IMR-90 (cell line): Measurements from ENCODE around the gene TTC3. TPM values are rescaled to one million over a fixed set of nuclear protein-coding genes. Genes with fewer than 3 reads are reported as not detected.

Experiments used
- ATAC-seq: fragments of 200-7000 bp; cut with Tn5 transposase; 2 replicates; pipeline ENCODE4 v1.9.1; 2020; ENCODE audit warnings: low read depth, mild to moderate bottlenecking, moderate library complexity
- BruUV-seq: library from RNA; stranded (reverse); fragments of 400-500 nt; replicated peaks from 2 replicates; lab custom pipeline; 2021; lab: Mats Ljungman, UMichigan
- CTCF ChIA-PET: fragments of 300-600 bp; formaldehyde crosslinking; extraction: SDS; loops from one replicate; lab custom pipeline; 2021; ENCODE audit warnings: antibody characterized with exemption; lab: Yijun Ruan, JAX
- POLR2A ChIA-PET: fragments of 300-600 bp; sonication (Branson Sonifier 250); formaldehyde crosslinking; loops from one replicate; lab custom pipeline; 2022; ENCODE audit warnings: antibody characterized with exemption; ENCODE audit not compliant: unreplicated experiment; lab: Charles Lee
- DNase-seq: peaks from one replicate; pipeline ENCODE4 v3.0.0; 2013
- H2AFZ ChIP-seq: replicated peaks from 2 replicates; pipeline ENCODE3; 2013; ENCODE audit warnings: low read length, mild to moderate bottlenecking; ENCODE audit not compliant: poor library complexity
- H2AK5ac ChIP-seq: 2 replicates; pipeline ENCODE4 v1.6.1; 2013; ENCODE audit warnings: low read depth, low read length, inconsistent platforms
- H2AK9ac ChIP-seq: replicated peaks from 2 replicates; pipeline ENCODE3; 2013; ENCODE audit warnings: mild to moderate bottlenecking, low read depth, low read length, moderate library complexity; ENCODE audit not compliant: poor library complexity
- H2BK120ac ChIP-seq: 2 replicates; pipeline ENCODE4 v1.6.1; 2013; ENCODE audit warnings: low read depth, low read length, inconsistent platforms
- H2BK15ac ChIP-seq: 3 replicates; pipeline ENCODE4 v1.6.1; 2013; ENCODE audit warnings: low read depth, low read length, inconsistent platforms
- H2BK20ac ChIP-seq: 2 replicates; pipeline ENCODE4 v1.6.1; 2013; ENCODE audit warnings: low read depth, mild to moderate bottlenecking, inconsistent platforms, low read length, moderate library complexity
- H2BK5ac ChIP-seq: 2 replicates; pipeline ENCODE4 v1.6.1; 2013; ENCODE audit warnings: mild to moderate bottlenecking, low read depth, low read length, inconsistent platforms; ENCODE audit not compliant: poor library complexity, severe bottlenecking
- H3K14ac ChIP-seq: replicated peaks from 2 replicates; pipeline ENCODE4 v1.6.1; 2013; ENCODE audit warnings: low read depth, low read length, inconsistent platforms
- H3K18ac ChIP-seq: 2 replicates; pipeline ENCODE4 v1.6.1; 2013; ENCODE audit warnings: low read depth, low read length, control low read depth
- H3K23ac ChIP-seq: 2 replicates; pipeline ENCODE4 v1.6.1; 2013; ENCODE audit warnings: low read depth, low read length, inconsistent platforms
- H3K27ac ChIP-seq: 2 replicates; pipeline ENCODE4 v1.5.1; 2013; ENCODE audit warnings: mild to moderate bottlenecking, control low read depth, low read length; ENCODE audit not compliant: insufficient read depth
- H3K27me3 ChIP-seq: 2 replicates; pipeline ENCODE4 v1.6.1; 2013; ENCODE audit warnings: low read length; ENCODE audit not compliant: control insufficient read depth, insufficient read depth
- H3K36me3 ChIP-seq: 2 replicates; pipeline ENCODE4 v1.6.1; 2013; ENCODE audit warnings: low read length, mixed read lengths; ENCODE audit not compliant: control insufficient read depth, insufficient read depth
- H3K4ac ChIP-seq: 2 replicates; pipeline ENCODE4 v1.6.1; 2013; ENCODE audit warnings: low read depth, low read length, inconsistent platforms
- H3K4me1 ChIP-seq: 2 replicates; pipeline ENCODE4 v1.6.1; 2013; ENCODE audit warnings: low read length, mixed read lengths; ENCODE audit not compliant: control insufficient read depth, insufficient read depth
- H3K4me2 ChIP-seq: 2 replicates; pipeline ENCODE4 v1.6.1; 2013; ENCODE audit warnings: low read depth, mild to moderate bottlenecking, control low read depth, low read length, moderate library complexity
- H3K4me3 ChIP-seq: 2 replicates; pipeline ENCODE4 v1.5.1; 2013; ENCODE audit warnings: low read depth, mild to moderate bottlenecking, control low read depth, low read length, moderate library complexity; ENCODE audit not compliant: insufficient read depth
- H3K56ac ChIP-seq: 2 replicates; pipeline ENCODE4 v1.6.1; 2013; ENCODE audit warnings: low read length, inconsistent platforms; ENCODE audit not compliant: insufficient read depth; ENCODE audit errors: extremely low read depth
- H3K79me1 ChIP-seq, 2 experiments: 2 replicates each; pipeline ENCODE4 v1.6.1; 2013; ENCODE audit warnings: low read length in 2 of 2, inconsistent platforms in 1 of 2, low read depth in 1 of 2
- H3K9ac ChIP-seq: 2 replicates; pipeline ENCODE4 v1.6.1; 2013; ENCODE audit warnings: low read depth, low read length, control low read depth
- H3K9me1 ChIP-seq: 2 replicates; pipeline ENCODE4 v1.6.1; 2013; ENCODE audit warnings: low read length, inconsistent platforms; ENCODE audit not compliant: insufficient read depth
- H3K9me3 ChIP-seq: 2 replicates; pipeline ENCODE4 v1.6.1; 2013; ENCODE audit warnings: low read length; ENCODE audit not compliant: control insufficient read depth, insufficient read depth
- H4K20me1 ChIP-seq: 2 replicates; pipeline ENCODE4 v1.6.1; 2013; ENCODE audit warnings: low read length, inconsistent platforms; ENCODE audit not compliant: insufficient read depth
- H4K5ac ChIP-seq: 2 replicates; pipeline ENCODE4 v1.6.1; 2013; ENCODE audit warnings: mild to moderate bottlenecking, low read depth, low read length, control low read depth
- H4K8ac ChIP-seq, 2 experiments: 2 replicates each; pipeline ENCODE4 v1.6.1; 2013; ENCODE audit warnings: low read depth in 2 of 2, low read length in 2 of 2, control low read depth in 1 of 2, inconsistent platforms in 1 of 2
- H4K91ac ChIP-seq: 2 replicates; pipeline ENCODE4 v1.6.1; 2013; ENCODE audit warnings: low read depth, low read length, inconsistent platforms; ENCODE audit not compliant: insufficient read depth
- BHLHE40 ChIP-seq: fragments of 150-350 bp; IDR thresholded peaks from 2 replicates; pipeline ENCODE4 v1.6.1; 2016; ENCODE audit warnings: mild to moderate bottlenecking, low read depth, low read length
- CHD1 ChIP-seq: IDR thresholded peaks from 2 replicates; pipeline ENCODE4 v1.6.1; 2012; ENCODE audit warnings: low read depth, low read length, improper control_type of control experiment
- CTCF ChIP-seq: conservative IDR thresholded peaks from 2 replicates; pipeline ENCODE4 v1.5.1; 2012; ENCODE audit warnings: mild to moderate bottlenecking, low read depth, low read length, improper control_type of control experiment
- FOS ChIP-seq: fragments of 150-350 bp; IDR thresholded peaks from 2 replicates; pipeline ENCODE4 v1.6.1; 2016; ENCODE audit warnings: low read depth, low read length
- MAFK ChIP-seq: IDR thresholded peaks from 2 replicates; pipeline ENCODE4 v1.6.1; 2012; ENCODE audit warnings: low read depth, low read length, improper control_type of control experiment
- MAZ ChIP-seq: IDR thresholded peaks from 2 replicates; pipeline ENCODE4 v1.6.1; 2012; ENCODE audit warnings: low read depth, mild to moderate bottlenecking, low read length, improper control_type of control experiment, moderate library complexity, borderline replicate concordance
- MXI1 ChIP-seq: IDR thresholded peaks from 2 replicates; pipeline ENCODE4 v1.6.1; 2012; ENCODE audit warnings: low read depth, mild to moderate bottlenecking, low read length, moderate library complexity, borderline replicate concordance
- POLR2A ChIP-seq: IDR thresholded peaks from 2 replicates; pipeline ENCODE4 v1.6.1; 2012; ENCODE audit warnings: mild to moderate bottlenecking, low read depth, low read length
- RAD21 ChIP-seq: IDR thresholded peaks from 2 replicates; pipeline ENCODE4 v1.6.1; 2012; ENCODE audit warnings: low read length, improper control_type of control experiment
- RCOR1 ChIP-seq: IDR thresholded peaks from 2 replicates; pipeline ENCODE4 v1.6.1; 2012; ENCODE audit warnings: mild to moderate bottlenecking, low read length, improper control_type of control experiment; ENCODE audit not compliant: insufficient replicate concordance
- WGBS, 2 experiments: methylation state at CpG; one replicate each; pipeline versions ENCODE4 v1.1.5 to v1.1.7; 2013; ENCODE audit warnings: missing lambda C conversion rate in 2 of 2; ENCODE audit not compliant: insufficient read length in 1 of 2; ENCODE audit errors: extremely low coverage in 2 of 2; 5-methylcytosine and 5-hydroxymethylcytosine counted together
- dilution Hi-C: fragments of 300-500 bp; cut with HindIII; formaldehyde crosslinking; loops from one replicate; pipeline ENCODE4 v1.14.3; 2018; ENCODE audit warnings: low sequenced_read_pairs; ENCODE audit not compliant: unreplicated experiment
- in situ Hi-C: fragments of 300-500 bp; cut with MboI; formaldehyde crosslinking; loops from 3 replicates; pipeline ENCODE4 v1.14.3; 2019; ENCODE audit warnings: low sequenced_read_pairs, inconsistent platforms, mixed read lengths
- intact Hi-C: fragments of 100-400 bp; cut with micrococcal nuclease; formaldehyde crosslinking; loops from 2 replicates; pipeline ENCODE4 v1.10.0; 2022
- polyA plus RNA-seq, 3 experiments: library from polyadenylated mRNA; depleted of rRNA; stranded (reverse); fragments of >200 nt; gene quantifications; 2 replicates each; pipeline ENCODE4 v1.2.3, GENCODE V29; 2012; ENCODE audit warnings: low replicate concordance in 1 of 3
- total RNA-seq: library from RNA; depleted of rRNA; stranded (reverse); fragments of >200 nt; gene quantifications from 2 replicates; pipeline ENCODE4 v1.2.3, GENCODE V29; 2012

TTC3 gene
- total and polyA plus RNA-seq, 2 of the 4 experiments (the other 2 are of a cell fraction) = 96.7 to 293 TPM

DNA sequence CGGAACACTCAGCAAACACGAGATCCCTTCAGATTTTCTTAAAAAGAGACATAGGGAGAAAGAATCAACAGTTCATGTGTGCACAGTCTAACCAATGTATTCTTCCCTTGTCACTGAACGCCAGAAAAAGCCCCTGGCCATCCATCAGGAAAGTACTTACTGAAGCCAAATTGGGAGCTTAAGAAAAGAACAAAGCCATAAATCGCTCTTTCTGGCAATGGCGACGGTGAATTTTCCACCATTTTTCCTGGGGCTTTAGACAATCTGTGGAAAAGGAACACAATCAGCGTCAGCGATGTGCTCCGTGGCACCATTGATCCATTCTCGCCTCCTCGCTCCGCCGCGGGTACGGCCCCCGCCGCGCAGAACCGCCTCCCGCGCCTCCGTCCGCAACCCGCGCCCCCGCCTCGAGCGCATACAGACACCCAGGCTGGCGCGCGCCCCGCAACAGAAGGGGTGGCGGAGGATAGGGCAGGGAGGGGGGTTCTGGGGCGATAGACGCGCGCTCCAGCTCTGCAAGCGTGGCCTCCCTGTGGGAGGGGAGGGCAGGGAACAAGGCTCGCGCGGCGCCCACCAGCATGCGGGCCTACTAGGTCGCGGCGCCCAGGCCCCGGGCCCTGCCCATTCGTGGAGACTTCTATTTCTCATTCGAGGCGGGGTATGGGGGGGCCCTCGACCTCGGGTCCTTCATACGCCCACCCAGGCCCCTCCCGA, 623 bp upstream of the TTC3 start:
- Histone ChIP-seq H3K4me3 (peak overlapping the region; percentile 56), H4K8ac (peak overlapping the region; percentile 88 to 99), H3K4ac (peak overlapping the region; percentile 98), H3K9me1 (peaks cover 13% of the 10 kb centered on the region; the same call in 1 of the 2 replicates), H2BK15ac (peak overlapping the region; percentile 92), H2BK120ac (peak overlapping the region; percentile 73), H2AK5ac (peak overlapping the region; percentile 87), H4K5ac (peak overlapping the region; percentile 91), H3K23ac (peak overlapping the region; percentile 100), H3K4me1 (peaks cover 9% of the 10 kb centered on the region), H3K79me1 (peaks cover 11 to 49% of the 10 kb centered on the region in 2 experiments), H2BK5ac (peak overlapping the region; percentile 97), H2AK9ac (peak overlapping the region; percentile 95), H3K56ac (peak overlapping the region; percentile 98), H3K18ac (peak overlapping the region; percentile 90), H4K91ac (peak overlapping the region; percentile 98), H3K9me3 (no peaks in the 10 kb centered on the region), H3K27ac (peak overlapping the region; percentile 93), H2AFZ (peak overlapping the region; percentile 95), H3K9ac (peak overlapping the region; percentile 89), H4K20me1 (peaks cover 39% of the 10 kb centered on the region), H3K27me3 (no peaks in the 10 kb centered on the region), H3K4me2 (peak overlapping the region; percentile 95), H2BK20ac (peak overlapping the region; percentile 69), H3K14ac (peak overlapping the region; percentile 100), H3K36me3 (peaks cover 1% of the 10 kb centered on the region; the same call in 1 of the 2 replicates)
- TF ChIP-seq MXI1 = peak; percentile 65; the same call in 1 of the 2 replicates
- 0 out of 2 replicates have a peak, but pooled peaks have one; percentile 78 for TF ChIP-seq CHD1
- TF ChIP-seq BHLHE40 = no peak
- 0 out of 2 replicates have a peak, but pooled peaks have one; percentile 2 for TF ChIP-seq RAD21
- peak; percentile 12 for TF ChIP-seq RCOR1
- no peak for TF ChIP-seq MAFK
- peak; percentile 71 for TF ChIP-seq POLR2A
- peak; percentile 98 for TF ChIP-seq MAZ
- no peak for TF ChIP-seq CTCF
- no peak for TF ChIP-seq FOS
- ATAC-seq (peak; percentile 81), DNase-seq (peak; percentile 89)
- intact Hi-C loops = loop anchor here (2.0 kb wide), 1 partner anchor 84 kb away; no protein-coding TSS in a partner anchor
- 1% methylated on average over 17 of the region's 54 CpGs; no CpG with 5 or more reads in 1 of the 2 experiments for WGBS, 2 experiments
- ChIA-PET POLR2A (interaction anchor here (0.9 kb wide), 1 partner anchor 17 kb away, joined by 3 read pairs; no protein-coding TSS in a partner anchor), CTCF (no interaction called here)
- in situ Hi-C loops = no loop called here
- dilution Hi-C loops = no loop called here
- no TSS peak for BruUV-seq
